Endothelial cell of umbilical vein (primary cell): ENCODE results near the gene TAS2R13. TPM values are rescaled to one million over a fixed set of nuclear protein-coding genes. Genes with fewer than 3 reads are reported as not detected.

Experiments
- BruUV-seq: library from RNA; stranded (reverse); fragments of 400-500 nt; replicated peaks from 2 replicates; lab custom pipeline; 2021; lab: Mats Ljungman, UMichigan
- CTCF ChIA-PET: fragments of 300-600, 350-600 bp; sonication (Branson Sonifier 250); formaldehyde crosslinking; loops from one replicate; lab custom pipeline; 2021; ENCODE audit warnings: antibody characterized with exemption, inconsistent platforms; lab: Charles Lee
- POLR2A ChIA-PET: fragments of 300-600, 350-600 bp; sonication (Branson Sonifier 250); formaldehyde crosslinking; loops from one replicate; lab custom pipeline; 2021; ENCODE audit warnings: antibody characterized with exemption, inconsistent platforms; lab: Charles Lee
- DNase-seq: peaks from one replicate; pipeline ENCODE4 v3.0.0-alpha.2; 2011; ENCODE audit warnings: low read depth, low spot score
- FAIRE-seq: peaks from 2 replicates; lab custom pipeline; 2011; peaks lifted over from hg19 to GRCh38; lab: Jason Lieb, UNC
- H2AFZ ChIP-seq: 2 replicates; pipeline ENCODE4 v1.6.0; 2012; ENCODE audit warnings: low read depth, low read length, control low read depth, inconsistent platforms
- H3K27ac ChIP-seq: 2 replicates; pipeline ENCODE4 v1.5.1; 2011; ENCODE audit warnings: low read depth, mild to moderate bottlenecking, control low read depth, low read length, moderate library complexity; ENCODE audit not compliant: insufficient read depth
- H3K27me3 ChIP-seq, 2 experiments: 2 replicates each; pipeline versions ENCODE4 v1.6.0 to v1.6.1; 2011; ENCODE audit warnings: low read length in 2 of 2, mixed read lengths in 1 of 2; ENCODE audit not compliant: control insufficient read depth in 2 of 2, insufficient read depth in 2 of 2
- H3K36me3 ChIP-seq, 2 experiments: 2 replicates in 1 of 2; 3 replicates in 1 of 2; pipeline ENCODE4 v1.5.1; 2011; ENCODE audit warnings: low read length in 2 of 2, mild to moderate bottlenecking in 1 of 2, moderate library complexity in 1 of 2; ENCODE audit not compliant: control insufficient read depth in 2 of 2, insufficient read depth in 2 of 2; ENCODE audit errors: extremely low read depth in 1 of 2
- H3K4me1 ChIP-seq: 3 replicates; pipeline ENCODE4 v1.5.1; 2011; ENCODE audit warnings: mild to moderate bottlenecking, low read length; ENCODE audit not compliant: control insufficient read depth, insufficient read depth; ENCODE audit errors: extremely low read depth
- H3K4me2 ChIP-seq: 2 replicates; pipeline ENCODE4 v1.6.1; 2011; ENCODE audit warnings: low read length, control low read depth, mixed read lengths; ENCODE audit not compliant: insufficient read depth
- H3K4me3 ChIP-seq, 3 experiments: fragments of 200-600 bp in 1 of 3; sonication (generic), shearing (Covaris generic) in 1 of 3; replicated peaks in 1 of 3; 2 replicates each; pipeline ENCODE4 v1.5.1; 2011 to 2016; ENCODE audit warnings: control low read depth in 3 of 3, low read length in 3 of 3, mild to moderate bottlenecking in 2 of 3, inconsistent platforms in 1 of 3, low read depth in 1 of 3, moderate library complexity in 1 of 3; ENCODE audit not compliant: insufficient read depth in 1 of 3
- H3K79me2 ChIP-seq: 2 replicates; pipeline ENCODE4 v1.6.0; 2012; ENCODE audit warnings: low read length, inconsistent platforms; ENCODE audit not compliant: control insufficient read depth, insufficient read depth
- H3K9ac ChIP-seq: replicated peaks from 2 replicates; pipeline ENCODE3; 2011; ENCODE audit warnings: low read length, control low read depth; ENCODE audit not compliant: insufficient read depth; ENCODE audit errors: extremely low read depth
- H3K9me1 ChIP-seq: replicated peaks from 3 replicates; pipeline ENCODE4 v1.6.0; 2011; ENCODE audit warnings: mild to moderate bottlenecking, low read length; ENCODE audit not compliant: control insufficient read depth, insufficient read depth; ENCODE audit errors: extremely low read depth
- H3K9me3 ChIP-seq: replicated peaks from 2 replicates; pipeline ENCODE4 v1.5.1; 2012; ENCODE audit warnings: low read length, inconsistent platforms; ENCODE audit not compliant: control insufficient read depth, insufficient read depth
- H4K20me1 ChIP-seq: replicated peaks from 2 replicates; pipeline ENCODE3; 2011; ENCODE audit warnings: mild to moderate bottlenecking, low read length; ENCODE audit not compliant: control insufficient read depth, insufficient read depth; ENCODE audit errors: extremely low read depth
- CTCF ChIP-seq, 2 donors: IDR thresholded peaks; 1 replicate in 1 of 2; 2 replicates in 1 of 2; pipeline ENCODE4 v1.5.1; 2011; ENCODE audit warnings: low read length in 2 of 2, mild to moderate bottlenecking in 2 of 2, moderate library complexity in 2 of 2, control low read depth in 1 of 2, inconsistent platforms in 1 of 2, low read depth in 1 of 2; ENCODE audit not compliant: insufficient read depth in 1 of 2; ENCODE audit errors: extremely low read depth in 1 of 2
- EZH2 ChIP-seq: IDR thresholded peaks from 2 replicates; pipeline ENCODE4 v1.6.1; 2012; ENCODE audit warnings: borderline replicate concordance, low read depth, mild to moderate bottlenecking, moderate library complexity, low read length, inconsistent platforms; ENCODE audit not compliant: severe bottlenecking
- FOS ChIP-seq: IDR thresholded peaks from 2 replicates; pipeline ENCODE4 v1.6.1; 2011; ENCODE audit warnings: mild to moderate bottlenecking, low read length, moderate library complexity, borderline replicate concordance; ENCODE audit not compliant: insufficient read depth
- GATA2 ChIP-seq: IDR thresholded peaks from 2 replicates; pipeline ENCODE4 v1.7.0; 2011; ENCODE audit warnings: low read depth, mild to moderate bottlenecking, moderate library complexity, mixed read lengths, low read length; ENCODE audit not compliant: insufficient read length, insufficient read depth
- JUN ChIP-seq: IDR thresholded peaks from 2 replicates; pipeline ENCODE4 v1.6.1; 2011; ENCODE audit warnings: borderline replicate concordance, low read depth; ENCODE audit not compliant: insufficient read length, insufficient read depth
- MYC ChIP-seq: IDR thresholded peaks from one replicate; pipeline ENCODE4 v1.6.1; 2011; ENCODE audit warnings: mild to moderate bottlenecking, low read depth, low read length
- POLR2A ChIP-seq: IDR thresholded peaks from 2 replicates; pipeline ENCODE4 v1.6.1; 2012; ENCODE audit warnings: low read depth, mild to moderate bottlenecking, control low read depth, low read length
- POLR2AphosphoS5 ChIP-seq: IDR thresholded peaks from 2 replicates; pipeline ENCODE4 v1.6.1; 2012; ENCODE audit warnings: low read depth, mild to moderate bottlenecking, control low read depth, low read length, moderate library complexity; ENCODE audit not compliant: insufficient read depth
- dilution Hi-C: fragments of 300-500 bp; cut with MboI; formaldehyde crosslinking; loops from one replicate; pipeline ENCODE4 v1.15.0; 2019; ENCODE audit warnings: low sequenced_read_pairs; ENCODE audit not compliant: extremely low pct_ligation_motif_present
- intact Hi-C: fragments of 100-400 bp; cut with micrococcal nuclease; formaldehyde crosslinking; loops from one replicate; pipeline ENCODE4 v1.10.0; 2022
- polyA plus RNA-seq, 4 experiments: library from polyadenylated mRNA; depleted of rRNA in 3 of 4; stranded (reverse) in 3 of 4; unstranded in 1 of 4; fragments of >200 nt; gene quantifications; 2 replicates each; pipeline versions ENCODE4 v1.2.1 to v1.2.3, GENCODE V29; 2011 to 2012; ENCODE audit warnings: missing spikeins in 1 of 4
- total RNA-seq: library from RNA; stranded (reverse); gene quantifications from 2 replicates; pipeline ENCODE4 v1.2.3, GENCODE V29; 2021
- TF ChIP-seq, protein P1 (sequence below): IDR thresholded peaks from 2 replicates; pipeline ENCODE4 v1.6.1; 2011; ENCODE audit not compliant: insufficient read depth, insufficient read length

The TAS2R13 gene
- total and polyA plus RNA-seq, 2 donors (not counting 3 experiments of a cell fraction or from before 2014, with no cell fraction given): 0.04 to 1.7 TPM

GRCh38 chr12:10900972-10901371, 8.4 kb downstream of the TAS2R13 start:
- ChIA-PET CTCF (no interaction called here), POLR2A (no interaction called here)
- H3K36me3 ChIP-seq: no peaks in the 10 kb centered on the region
- intact Hi-C loops (no loop called here), dilution Hi-C loops (no loop called here)
- FAIRE-seq (no peak), DNase-seq (no peak)
- H3K27ac ChIP-seq: no peak overlapping the region
- TF ChIP-seq FOS (no peak), JUN (no peak), GATA2 (no peak), CTCF (IDR thresholded peaks at IDR 0.05; ENCODE audit: extremely low read depth in 1 of 2, insufficient read depth in 1 of 2, low read depth in 1 of 2, low read length in 2 of 2) (no peak)
- no peak overlapping the region for H3K9ac ChIP-seq
- H3K4me1 ChIP-seq: no peaks in the 10 kb centered on the region
- no peaks in the 10 kb centered on the region for H3K9me3 ChIP-seq
- no TSS peak for BruUV-seq
- H3K9me1 ChIP-seq: no peaks in the 10 kb centered on the region
- no peaks in the 10 kb centered on the region for H3K27me3 ChIP-seq
- H3K4me3 ChIP-seq: no peak overlapping the region
- H4K20me1 ChIP-seq: no peaks in the 10 kb centered on the region
- H3K4me2 ChIP-seq: no peak overlapping the region
- no peaks in the 10 kb centered on the region for H3K79me2 ChIP-seq
- H2AFZ ChIP-seq: no peak overlapping the region

- POLR2A ChIA-PET: no interaction called here
- intact Hi-C loops: no loop called here
Measured at GRCh38 chr12:10900530-10900929, 8.8 kb downstream of the TAS2R13 start.

More at GRCh38 chr12:10900530-10900929, 8.8 kb downstream of the TAS2R13 start:
- H3K9me3 ChIP-seq: no peaks in the 10 kb centered on the region
- CTCF ChIA-PET: no interaction called here
- BruUV-seq: no TSS peak
- H3K9me1 ChIP-seq: no peaks in the 10 kb centered on the region
- no peaks in the 10 kb centered on the region for H3K36me3 ChIP-seq
- H3K9ac ChIP-seq: no peak overlapping the region
- no peaks in the 10 kb centered on the region for H3K4me1 ChIP-seq
- no peaks in the 10 kb centered on the region for H4K20me1 ChIP-seq
- dilution Hi-C loops: no loop called here
- H2AFZ ChIP-seq: no peak overlapping the region
- no peak overlapping the region for H3K27ac ChIP-seq
- H3K79me2 ChIP-seq: no peaks in the 10 kb centered on the region
- no peak for TF ChIP-seq MYC
- TF ChIP-seq, protein P1, sequence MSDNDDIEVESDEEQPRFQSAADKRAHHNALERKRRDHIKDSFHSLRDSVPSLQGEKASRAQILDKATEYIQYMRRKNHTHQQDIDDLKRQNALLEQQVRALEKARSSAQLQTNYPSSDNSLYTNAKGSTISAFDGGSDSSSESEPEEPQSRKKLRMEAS: no peak
- no peak for TF ChIP-seq POLR2AphosphoS5
- no peak for TF ChIP-seq FOS
- TF ChIP-seq CTCF (IDR thresholded peaks at IDR 0.05; ENCODE audit: extremely low read depth in 1 of 2, insufficient read depth in 1 of 2, low read depth in 1 of 2, low read length in 2 of 2): no peak
- TF ChIP-seq JUN: no peak
- no peak for TF ChIP-seq POLR2A
- no peak for TF ChIP-seq EZH2
- TF ChIP-seq GATA2: no peak
- no peak overlapping the region for H3K4me2 ChIP-seq
- FAIRE-seq (no peak), DNase-seq (no peak)
- no peaks in the 10 kb centered on the region for H3K27me3 ChIP-seq
- H3K4me3 ChIP-seq: no peak overlapping the region
